G401 (cell line): Measurements from ENCODE around the gene CCDC70. TPM values are rescaled to one million over a fixed set of nuclear protein-coding genes. Genes with fewer than 3 reads are reported as not detected.
"Not testable (repeated sequence)": the region's sequence is repeated elsewhere in the genome, so short reads cannot be mapped to it uniquely, and the experiment has no call there.

Source experiments
- DNase-seq: peaks from one replicate; pipeline ENCODE4 v3.0.0-alpha.2; 2015; ENCODE audit warnings: low spot score
- in situ Hi-C: cut with HindIII; loops from 2 replicates; pipeline ENCODE4 v1.10.0; 2016; ENCODE audit warnings: low sequenced_read_pairs, mixed read lengths
- total RNA-seq: library from RNA; depleted of rRNA; stranded (reverse); fragments of >200 nt; shearing (Covaris generic); gene quantifications from 2 replicates; pipeline ENCODE4 v1.2.3, GENCODE V29; 2014; rRNA removed

Gene CCDC70
- not detected in 2 replicates for total RNA-seq

- no peak for DNase-seq
- in situ Hi-C loops = no loop called here
Measured at GRCh38 chr13:51861723-51862300, at the start of gene CCDC70. CCDC70 (plus strand) TSS chr13:51861969; CDS start chr13:51865412, 3,443 bp downstream.

GRCh38 chr13:51814071-51814470 is 47.7 kb upstream of the CCDC70 start:
- in situ Hi-C loops = no loop called here
- DNase-seq = no peak

DNA sequence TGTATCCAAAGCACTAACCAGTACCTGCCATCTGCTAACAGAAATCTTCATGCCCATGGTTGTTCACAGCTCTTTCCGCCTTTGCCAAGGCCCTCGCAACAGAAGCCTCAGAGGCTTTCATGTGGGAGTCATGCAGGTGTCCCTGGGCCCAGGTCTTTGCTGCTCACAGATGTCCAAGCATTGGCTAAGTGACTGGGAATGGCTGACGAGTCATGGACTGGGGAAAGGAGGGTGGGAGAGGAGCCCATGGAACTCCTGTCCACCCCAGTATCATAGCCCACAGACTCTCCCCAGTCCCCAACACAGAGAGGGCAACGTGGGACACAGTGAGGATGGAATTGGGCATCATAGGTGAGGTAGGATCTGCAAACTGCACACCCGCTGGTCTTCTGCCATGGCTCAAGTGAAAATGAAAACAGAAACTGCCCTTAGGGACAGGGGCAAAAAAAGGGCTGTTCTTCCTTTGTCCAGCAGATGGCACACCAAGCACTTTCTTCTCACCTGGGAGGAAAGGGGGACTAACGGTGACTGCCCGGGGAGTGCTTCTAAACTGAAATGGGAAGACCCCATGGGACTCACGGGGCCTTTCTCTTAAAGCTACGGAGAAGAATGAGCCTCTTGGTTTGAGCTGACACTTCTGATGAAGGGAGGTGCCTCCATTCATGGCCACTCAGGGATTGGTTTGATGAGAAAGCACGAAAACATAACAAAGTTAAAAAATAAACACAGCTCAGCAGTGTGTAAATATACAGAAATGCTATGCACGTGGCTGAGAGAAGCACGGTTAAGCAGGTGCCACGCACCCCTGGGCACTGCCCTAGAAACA is 46.7 kb upstream of the CCDC70 start:
- peak; percentile 71 for DNase-seq
- in situ Hi-C loops = no loop called here

- in situ Hi-C loops = no loop called here
- DNase-seq = no peak
Measured at GRCh38 chr13:51815848-51816247, 45.9 kb upstream of the CCDC70 start.

- in situ Hi-C loops = no loop called here
- DNase-seq = no peak
Measured at GRCh38 chr13:51816604-51817249, 45.0 kb upstream of the CCDC70 start.

DNA sequence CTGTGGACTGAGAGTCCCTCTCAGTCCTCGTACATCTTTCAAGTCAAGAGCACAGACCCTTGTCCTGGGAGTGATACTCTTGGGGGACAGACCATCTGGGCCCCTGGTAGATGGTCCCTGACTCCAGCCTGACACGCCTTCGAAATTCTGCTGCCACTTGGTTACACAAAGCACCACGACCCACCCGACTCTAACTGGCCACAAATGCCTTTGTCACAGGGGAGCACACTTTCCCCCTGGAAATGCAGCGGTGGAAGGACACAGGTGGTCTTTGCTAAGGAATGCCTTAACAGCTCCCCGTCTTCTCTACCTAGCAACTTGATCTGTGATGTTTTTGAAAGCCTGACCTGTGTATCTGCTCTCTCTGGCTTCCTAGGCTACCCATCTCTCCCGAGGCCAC is 44.1 kb upstream of the CCDC70 start:
- in situ Hi-C loops = no loop called here
- no peak for DNase-seq

GRCh38 chr13:51818276-51818675 is 43.5 kb upstream of the CCDC70 start:
- in situ Hi-C loops = no loop called here
- DNase-seq = no peak

- in situ Hi-C loops = no loop called here
- DNase-seq = no peak
Measured at GRCh38 chr13:51818781-51819511, 42.8 kb upstream of the CCDC70 start.

- DNase-seq = no peak
- in situ Hi-C loops = no loop called here
Measured at GRCh38 chr13:51819544-51819943, 42.2 kb upstream of the CCDC70 start.

DNA sequence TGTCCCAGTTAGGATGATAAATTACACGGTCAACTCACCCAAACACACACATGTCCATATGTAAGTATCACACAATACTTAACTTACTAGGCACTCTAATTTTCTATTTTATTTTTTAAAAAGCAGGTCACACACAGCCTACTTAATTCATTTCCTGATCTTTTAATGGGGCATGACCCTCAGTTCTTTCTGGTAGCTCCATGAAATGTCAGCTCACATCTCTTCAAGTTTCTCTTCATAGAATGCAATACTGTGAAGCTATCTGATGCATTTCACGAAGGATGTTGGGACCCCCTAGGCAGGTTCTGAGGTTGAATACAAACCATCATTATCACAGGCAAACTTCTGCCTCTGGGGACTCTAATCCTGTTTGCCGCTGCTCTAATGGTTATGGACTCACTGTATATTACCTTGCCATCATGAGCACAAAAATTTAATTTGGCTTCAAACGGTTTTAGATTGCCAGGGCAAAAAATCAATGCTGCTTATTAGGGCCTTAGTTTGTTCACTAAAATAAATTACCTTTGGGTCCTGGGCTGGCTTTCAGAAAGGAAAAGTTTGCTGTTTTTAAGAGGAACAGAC is 41.7 kb upstream of the CCDC70 start:
- DNase-seq = no peak
- in situ Hi-C loops = no loop called here

DNA sequence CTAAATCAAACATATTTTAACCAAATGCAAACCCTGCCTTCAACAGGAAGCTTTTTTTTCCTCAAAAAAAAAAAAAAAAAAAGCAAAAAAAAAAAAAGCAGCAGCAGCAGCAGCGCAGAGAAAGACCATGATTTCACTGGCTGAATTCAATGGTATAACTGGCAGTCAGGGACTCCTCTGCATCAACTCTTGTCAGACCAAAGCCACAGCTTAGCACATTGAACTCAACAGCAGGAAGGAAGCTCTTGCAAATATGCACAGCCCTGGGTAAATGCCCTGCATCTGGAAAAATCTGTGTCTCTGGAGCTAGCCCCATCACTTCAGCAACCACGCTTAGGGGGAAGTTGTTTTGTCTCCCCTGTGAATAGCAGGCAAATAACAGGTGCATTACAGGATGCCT is 40.2 kb upstream of the CCDC70 start:
- in situ Hi-C loops = no loop called here
- no peak for DNase-seq

GRCh38 chr13:51822106-51822815 is 39.5 kb upstream of the CCDC70 start:
- DNase-seq = peak; percentile 83
- in situ Hi-C loops = no loop called here

- DNase-seq = no peak
Measured at GRCh38 chr13:51823359-51823758, 38.4 kb upstream of the CCDC70 start.

DNA sequence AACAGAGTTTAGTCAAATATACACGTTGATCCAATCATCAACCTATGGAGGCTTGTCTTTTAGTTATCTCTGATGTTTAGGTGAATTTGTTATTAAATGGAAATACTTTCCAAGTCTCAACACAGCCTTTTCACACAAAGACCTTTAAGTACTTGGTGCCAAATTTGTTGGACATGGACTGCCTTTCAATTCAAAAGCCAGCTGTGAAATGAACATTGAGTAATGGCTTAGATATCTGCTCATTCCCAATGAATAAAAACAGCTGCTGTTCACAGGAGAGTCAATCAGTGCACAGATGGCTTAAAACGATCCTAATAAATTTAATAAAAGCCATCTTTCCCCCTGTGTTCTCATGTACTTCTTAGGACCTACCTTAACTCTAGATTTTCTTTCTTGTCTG is 37.9 kb upstream of the CCDC70 start:
- DNase-seq = no peak
- in situ Hi-C loops = no loop called here

More at GRCh38 chr13:51823359-51823758, 38.4 kb upstream of the CCDC70 start:
- in situ Hi-C loops = no loop called here

DNA sequence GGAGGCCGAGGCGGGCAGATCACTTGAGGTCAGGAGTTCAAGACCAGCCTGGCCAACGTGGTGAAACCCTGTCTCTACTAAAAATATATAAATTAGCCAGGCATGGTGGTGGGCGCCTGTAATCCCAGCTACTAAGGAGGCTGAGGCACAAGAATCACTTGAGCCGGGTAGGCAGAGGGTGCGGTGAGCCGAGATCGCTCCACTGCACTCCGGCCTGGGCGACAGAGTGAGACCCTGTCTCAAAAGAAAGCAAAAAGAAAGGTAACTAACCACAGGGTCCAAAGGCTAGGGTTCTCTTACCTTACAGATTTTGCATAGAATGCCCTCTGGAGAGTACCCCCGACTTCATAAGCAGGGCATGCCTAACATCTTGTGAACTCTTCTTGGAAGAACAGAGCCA is 37.1 kb upstream of the CCDC70 start:
- in situ Hi-C loops, DNase-seq: not testable (repeated sequence)

- DNase-seq = no peak
- in situ Hi-C loops = no loop called here
Measured at GRCh38 chr13:51825165-51825592, 36.6 kb upstream of the CCDC70 start.

GRCh38 chr13:51825681-51826254 is 36.0 kb upstream of the CCDC70 start:
- in situ Hi-C loops = no loop called here
- DNase-seq = no peak

DNA sequence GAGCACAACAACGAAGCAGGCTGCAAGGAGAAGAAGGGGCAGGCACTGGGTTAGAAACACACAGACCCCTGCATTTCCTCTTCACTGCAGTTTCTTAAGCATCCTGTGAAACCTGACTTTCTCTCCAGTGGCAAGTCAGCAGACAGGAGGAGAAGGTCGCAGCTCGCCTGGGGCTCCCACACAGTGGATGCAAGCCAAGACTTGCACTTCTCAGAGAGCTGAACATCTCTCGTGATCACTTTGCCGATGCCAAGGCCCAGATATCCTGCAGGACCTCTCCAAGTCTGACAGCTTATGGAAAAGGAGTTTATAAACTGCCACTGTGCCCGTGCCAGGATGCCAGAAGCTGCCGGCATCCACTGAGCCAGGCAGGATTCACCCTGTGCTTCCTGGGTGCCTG is 35.2 kb upstream of the CCDC70 start:
- peak; percentile 68 for DNase-seq
- in situ Hi-C loops = no loop called here
